MM.1S (cell line): ENCODE measurements around the gene NDUFS7.

Source experiments
- CTCF ChIP-seq: fragments of 300-600 bp; sonication (generic); IDR thresholded peaks from 2 replicates; pipeline ENCODE4 v1.5.1; 2016; ENCODE audit warnings: antibody characterized with exemption, low read length, mixed read lengths
- EZH2 ChIP-seq: fragments of 300-600 bp; sonication (generic); optimal IDR thresholded peaks from 2 replicates; pipeline ENCODE3; 2017; ENCODE audit warnings: low read depth, mild to moderate bottlenecking, antibody characterized with exemption, low read length, mixed read lengths
- EZH2phosphoT487 ChIP-seq: fragments of 300-600 bp; sonication (generic); IDR thresholded peaks from 2 replicates; pipeline ENCODE4 v1.6.1; 2018; ENCODE audit warnings: antibody characterized with exemption, low read length

GRCh38 chr19:1373534-1374249, 10.0 kb upstream of the NDUFS7 start:
- no peak for TF ChIP-seq CTCF
- no peak for TF ChIP-seq EZH2
- TF ChIP-seq EZH2phosphoT487, result no peak
